ENCODE data around the gene ZFHX3. TPM values are rescaled to one million over a fixed set of nuclear protein-coding genes. Genes with fewer than 3 reads are reported as not detected.
A peak's percentile ranks its signal among the peaks of the same experiment; 100 is the strongest.

Gene ZFHX3
- polyA plus RNA-seq, 1 donor from 2014 or later, result 26.4 TPM

DNA sequence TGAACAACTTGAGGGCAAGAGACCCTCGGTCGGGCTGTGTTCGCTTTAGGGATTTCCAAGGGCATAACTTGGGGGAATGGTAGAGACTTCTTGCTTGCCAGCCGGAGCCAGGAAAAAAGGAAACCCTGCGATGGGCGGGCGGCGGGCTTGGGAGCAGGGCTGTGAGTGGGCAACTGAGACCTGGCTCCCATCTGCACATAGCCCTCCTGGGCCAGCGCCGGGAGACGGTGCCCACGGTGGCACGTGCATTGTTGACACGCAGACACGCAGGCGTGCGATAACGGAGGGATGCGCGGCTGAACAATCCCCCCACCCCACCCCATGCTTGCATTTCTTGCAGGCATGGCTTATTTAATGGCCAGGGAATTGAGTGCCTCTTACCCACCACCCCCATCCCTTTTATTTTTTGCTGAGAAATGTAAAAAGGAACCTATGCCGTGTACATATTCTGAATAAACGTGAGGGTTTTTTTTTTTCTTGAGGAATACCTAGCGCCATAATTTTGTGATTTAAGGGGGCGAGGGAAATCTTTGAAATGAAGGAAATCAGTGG, 17.1 kb upstream of the ZFHX3 start:
- H3K27me3 ChIP-seq (ENCODE audit: insufficient read depth, low read depth, low read length), result peaks cover 61% of the 10 kb centered on the region
- no peak overlapping the region for H2AFZ ChIP-seq (ENCODE audit: low read depth, low read length)
- no peak overlapping the region for H3K4me2 ChIP-seq (ENCODE audit: low read length)
- H3F3A ChIP-seq (ENCODE audit: insufficient read depth, low read length, poor library complexity, severe bottlenecking), result peaks cover 5% of the 10 kb centered on the region
- H3K79me2 ChIP-seq (replicated peaks; ENCODE audit: insufficient read depth, low read length), result peaks cover 71% of the 10 kb centered on the region
- no peak overlapping the region for H3K27ac ChIP-seq (ENCODE audit: low read length)
- H3K9me3 ChIP-seq (ENCODE audit: low read length), result no peaks in the 10 kb centered on the region
- H3K9ac ChIP-seq (ENCODE audit: low read length), result no peak overlapping the region
- no peaks in the 10 kb centered on the region for H4K20me1 ChIP-seq (ENCODE audit: insufficient read depth)
- TF ChIP-seq, protein P1, sequence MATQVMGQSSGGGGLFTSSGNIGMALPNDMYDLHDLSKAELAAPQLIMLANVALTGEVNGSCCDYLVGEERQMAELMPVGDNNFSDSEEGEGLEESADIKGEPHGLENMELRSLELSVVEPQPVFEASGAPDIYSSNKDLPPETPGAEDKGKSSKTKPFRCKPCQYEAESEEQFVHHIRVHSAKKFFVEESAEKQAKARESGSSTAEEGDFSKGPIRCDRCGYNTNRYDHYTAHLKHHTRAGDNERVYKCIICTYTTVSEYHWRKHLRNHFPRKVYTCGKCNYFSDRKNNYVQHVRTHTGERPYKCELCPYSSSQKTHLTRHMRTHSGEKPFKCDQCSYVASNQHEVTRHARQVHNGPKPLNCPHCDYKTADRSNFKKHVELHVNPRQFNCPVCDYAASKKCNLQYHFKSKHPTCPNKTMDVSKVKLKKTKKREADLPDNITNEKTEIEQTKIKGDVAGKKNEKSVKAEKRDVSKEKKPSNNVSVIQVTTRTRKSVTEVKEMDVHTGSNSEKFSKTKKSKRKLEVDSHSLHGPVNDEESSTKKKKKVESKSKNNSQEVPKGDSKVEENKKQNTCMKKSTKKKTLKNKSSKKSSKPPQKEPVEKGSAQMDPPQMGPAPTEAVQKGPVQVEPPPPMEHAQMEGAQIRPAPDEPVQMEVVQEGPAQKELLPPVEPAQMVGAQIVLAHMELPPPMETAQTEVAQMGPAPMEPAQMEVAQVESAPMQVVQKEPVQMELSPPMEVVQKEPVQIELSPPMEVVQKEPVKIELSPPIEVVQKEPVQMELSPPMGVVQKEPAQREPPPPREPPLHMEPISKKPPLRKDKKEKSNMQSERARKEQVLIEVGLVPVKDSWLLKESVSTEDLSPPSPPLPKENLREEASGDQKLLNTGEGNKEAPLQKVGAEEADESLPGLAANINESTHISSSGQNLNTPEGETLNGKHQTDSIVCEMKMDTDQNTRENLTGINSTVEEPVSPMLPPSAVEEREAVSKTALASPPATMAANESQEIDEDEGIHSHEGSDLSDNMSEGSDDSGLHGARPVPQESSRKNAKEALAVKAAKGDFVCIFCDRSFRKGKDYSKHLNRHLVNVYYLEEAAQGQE (IDR thresholded peaks at IDR 0.05; ENCODE audit: borderline replicate concordance), result no peak
- TF ChIP-seq EP300 (conservative IDR thresholded peaks at IDR 0.05; ENCODE audit: poor library complexity, severe bottlenecking), result no peak
- TF ChIP-seq TAF1 (IDR thresholded peaks at IDR 0.05; ENCODE audit: low read depth), result no peak
- TF ChIP-seq RAD21 (conservative IDR thresholded peaks at IDR 0.05), result no peak
- peak; percentile 11 for TF ChIP-seq POLR2AphosphoS5 (IDR thresholded peaks at IDR 0.05)
- no peaks in the 10 kb centered on the region for H3K9me2 ChIP-seq (ENCODE audit: insufficient read depth, low read length)
- H3K4me3 ChIP-seq (ENCODE audit: low read length), result no peak overlapping the region
- H3K36me3 ChIP-seq (ENCODE audit: insufficient read depth, low read length), result no peaks in the 10 kb centered on the region

DNA sequence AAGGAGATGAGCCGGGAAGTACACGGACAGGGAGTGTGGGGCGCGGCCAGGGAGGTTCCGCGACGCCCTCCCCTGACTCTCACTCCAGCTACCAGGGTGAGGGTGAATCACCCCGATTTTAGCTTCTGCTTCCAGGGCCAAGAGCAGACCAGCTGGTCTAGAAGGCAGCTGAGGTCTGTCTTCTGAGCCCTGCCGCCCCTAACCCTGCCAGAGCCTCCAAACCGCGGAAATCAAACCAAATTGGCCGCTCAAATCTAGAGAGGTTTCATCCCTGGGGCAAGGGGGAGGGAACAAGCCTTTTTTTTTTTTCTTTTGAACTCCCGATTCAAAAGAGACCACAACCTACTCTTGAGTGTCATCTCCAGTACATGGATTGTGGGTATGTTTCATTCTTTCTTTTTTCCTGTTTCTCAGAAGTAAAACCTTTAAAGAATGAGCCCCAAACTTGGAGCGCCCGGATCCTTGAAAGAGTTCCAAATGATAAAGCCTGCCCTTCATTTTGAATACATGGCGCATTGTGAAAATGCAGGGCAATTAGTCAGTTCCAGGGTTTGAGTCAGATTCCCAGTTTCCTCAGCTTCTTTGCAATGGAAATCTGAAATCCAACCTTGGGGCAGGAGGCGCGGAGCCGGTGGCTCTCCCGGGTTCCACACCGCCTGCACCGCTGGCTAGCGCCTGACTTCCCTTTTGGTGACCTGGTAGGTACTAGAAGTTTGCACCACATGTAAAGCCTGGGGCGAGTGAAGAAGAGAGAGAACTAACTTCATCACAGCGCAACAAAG, 16.5 kb upstream of the ZFHX3 start:
- Histone ChIP-seq H3K9me3 (ENCODE audit: low read length) (no peaks in the 10 kb centered on the region), H3K36me3 (ENCODE audit: insufficient read depth, low read length) (no peaks in the 10 kb centered on the region), H3K4me3 (ENCODE audit: low read length) (no peak overlapping the region), H3K9me2 (ENCODE audit: insufficient read depth, low read length) (no peaks in the 10 kb centered on the region), H2AFZ (ENCODE audit: low read depth, low read length) (no peak overlapping the region), H3K27me3 (ENCODE audit: insufficient read depth, low read depth, low read length) (peaks cover 61% of the 10 kb centered on the region), H4K20me1 (ENCODE audit: insufficient read depth) (no peaks in the 10 kb centered on the region), H3F3A (ENCODE audit: insufficient read depth, low read length, poor library complexity, severe bottlenecking) (peaks cover 2% of the 10 kb centered on the region), H3K4me2 (ENCODE audit: low read length) (no peak overlapping the region), H3K27ac (ENCODE audit: low read length) (no peak overlapping the region), H3K9ac (ENCODE audit: low read length) (no peak overlapping the region), H3K79me2 (replicated peaks; ENCODE audit: insufficient read depth, low read length) (peaks cover 78% of the 10 kb centered on the region)
- TF ChIP-seq, protein P1 (IDR thresholded peaks at IDR 0.05; ENCODE audit: borderline replicate concordance), result no peak

DNA sequence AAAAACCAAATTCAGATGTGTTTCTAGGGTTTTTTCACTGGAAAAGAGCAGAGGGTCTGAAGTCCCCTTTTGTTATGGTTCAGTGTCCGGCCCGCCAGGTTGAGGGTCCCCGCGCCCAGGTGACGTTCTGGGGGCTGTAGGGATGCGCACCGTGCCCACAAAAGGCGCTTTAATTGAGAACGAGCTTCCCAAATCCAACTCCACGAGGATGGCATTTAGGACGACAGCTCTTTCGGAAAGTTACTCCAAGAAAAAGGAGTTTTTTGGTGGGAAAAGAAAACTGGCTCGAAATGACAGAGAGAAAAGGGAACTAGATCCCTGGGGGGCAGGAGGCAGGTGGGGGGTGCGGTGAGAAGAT, 15.9 kb upstream of the ZFHX3 start:
- H4K20me1 ChIP-seq (ENCODE audit: insufficient read depth), result no peaks in the 10 kb centered on the region
- H3F3A ChIP-seq (ENCODE audit: insufficient read depth, low read length, poor library complexity, severe bottlenecking), result no peaks in the 10 kb centered on the region
- H3K27ac ChIP-seq (ENCODE audit: low read length), result no peak overlapping the region
- peak overlapping the region; percentile 98 for H3K9ac ChIP-seq (ENCODE audit: low read length)
- H2AFZ ChIP-seq (ENCODE audit: low read depth, low read length), result no peak overlapping the region
- H3K36me3 ChIP-seq (ENCODE audit: insufficient read depth, low read length), result no peaks in the 10 kb centered on the region
- peaks cover 79% of the 10 kb centered on the region for H3K79me2 ChIP-seq (replicated peaks; ENCODE audit: insufficient read depth, low read length)
- H3K9me2 ChIP-seq (ENCODE audit: insufficient read depth, low read length), result no peaks in the 10 kb centered on the region
- peaks cover 61% of the 10 kb centered on the region for H3K27me3 ChIP-seq (ENCODE audit: insufficient read depth, low read depth, low read length)
- no peak overlapping the region for H3K4me3 ChIP-seq (ENCODE audit: low read length)
- TF ChIP-seq MXI1 (conservative IDR thresholded peaks at IDR 0.05; ENCODE audit: poor library complexity, severe bottlenecking), result no peak
- TF ChIP-seq, protein P1 (IDR thresholded peaks at IDR 0.05; ENCODE audit: borderline replicate concordance), result peak; percentile 86
- H3K9me3 ChIP-seq (ENCODE audit: low read length), result no peaks in the 10 kb centered on the region
- no peak overlapping the region for H3K4me2 ChIP-seq (ENCODE audit: low read length)

All from neural cell (in vitro differentiated cells).